Measurements from ENCODE around the gene FRAS1.

The FRAS1 gene

DNA sequence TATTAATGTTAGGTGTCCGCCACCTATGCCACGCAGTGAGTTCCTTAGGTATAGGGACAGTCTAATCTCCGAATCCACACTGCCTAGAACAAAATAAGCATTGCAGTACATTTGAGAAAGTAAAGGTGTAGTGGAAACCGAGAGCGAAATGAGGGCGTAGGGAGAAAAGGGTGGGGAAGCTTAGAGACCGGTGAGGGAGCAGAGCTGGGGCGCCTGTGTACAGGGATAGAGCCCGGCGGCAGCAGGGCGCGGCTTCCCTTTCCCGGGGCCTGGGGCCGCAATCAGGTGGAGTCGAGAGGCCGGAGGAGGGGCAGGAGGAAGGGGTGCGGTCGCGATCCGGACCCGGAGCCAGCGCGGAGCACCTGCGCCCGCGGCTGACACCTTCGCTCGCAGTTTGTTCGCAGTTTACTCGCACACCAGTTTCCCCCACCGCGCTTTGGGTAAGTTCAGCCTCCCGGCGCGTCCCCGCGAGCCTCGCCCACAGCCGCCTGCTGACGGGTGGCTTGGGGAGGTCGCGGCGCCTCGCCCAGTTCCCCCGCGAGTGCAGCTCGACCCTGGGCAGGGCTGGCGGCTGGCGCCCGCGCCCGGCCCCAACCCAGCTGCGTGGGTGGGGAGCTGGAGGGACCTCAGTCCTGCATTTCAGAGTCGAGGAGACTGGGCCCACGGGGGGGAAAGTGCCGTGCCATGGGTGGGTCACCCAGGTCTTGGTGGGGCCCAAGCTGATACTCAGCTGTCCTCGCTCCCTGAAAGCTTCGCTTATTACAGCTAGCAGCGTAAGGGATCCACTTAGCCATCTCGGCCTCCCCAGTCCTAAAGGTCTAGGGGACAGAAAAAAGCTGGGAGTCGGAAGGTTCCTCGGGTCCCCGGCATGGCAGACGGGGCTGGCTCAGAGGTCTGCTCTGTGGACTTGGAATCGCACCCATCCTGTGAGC is 494.6 kb downstream of the FRAS1 start, which contains the start of gene ANXA3:
Gene ANXA3, plus strand, starts transcription at position 351 of the 932 bp plus-strand sequence. CDS start 2,704 bp downstream, outside the sequence.
- DNase-seq (ENCODE audit: low spot score) = no peak

DNA sequence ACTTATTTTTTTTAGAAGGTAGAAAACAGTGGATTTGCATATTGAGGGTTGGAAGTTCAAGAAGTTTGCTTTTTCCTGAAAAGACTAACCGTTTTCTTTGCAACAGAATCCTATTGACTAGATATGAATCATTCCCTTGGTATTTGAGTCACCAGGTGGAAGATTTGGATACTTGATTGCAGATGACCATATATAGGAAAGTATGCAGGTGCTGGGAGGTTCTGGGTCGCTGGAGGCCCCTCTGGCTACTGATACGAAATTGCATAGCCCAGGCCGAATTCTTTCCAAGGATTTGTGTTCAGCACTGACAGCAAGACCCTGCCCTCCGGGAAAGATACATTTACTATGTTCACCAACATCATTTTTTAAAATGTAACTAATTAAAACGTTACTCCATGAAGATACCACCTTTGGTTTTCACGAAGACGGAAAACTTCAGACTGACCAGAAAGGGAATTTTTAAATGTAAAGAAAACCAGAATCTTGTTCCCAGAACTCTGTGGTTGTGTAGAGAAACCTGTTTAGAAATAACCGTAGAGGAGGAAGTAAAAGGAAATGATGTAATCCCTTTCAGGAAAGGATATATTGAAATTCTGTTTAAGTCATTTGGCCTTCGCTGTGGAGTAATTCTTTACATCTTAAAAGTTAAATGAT is 495.4 kb downstream of the FRAS1 start:
- no peak for DNase-seq (ENCODE audit: low spot score)

GRCh38 chr4:78553043-78553396 is 495.9 kb downstream of the FRAS1 start:
- no peak for DNase-seq (ENCODE audit: low spot score)

DNA sequence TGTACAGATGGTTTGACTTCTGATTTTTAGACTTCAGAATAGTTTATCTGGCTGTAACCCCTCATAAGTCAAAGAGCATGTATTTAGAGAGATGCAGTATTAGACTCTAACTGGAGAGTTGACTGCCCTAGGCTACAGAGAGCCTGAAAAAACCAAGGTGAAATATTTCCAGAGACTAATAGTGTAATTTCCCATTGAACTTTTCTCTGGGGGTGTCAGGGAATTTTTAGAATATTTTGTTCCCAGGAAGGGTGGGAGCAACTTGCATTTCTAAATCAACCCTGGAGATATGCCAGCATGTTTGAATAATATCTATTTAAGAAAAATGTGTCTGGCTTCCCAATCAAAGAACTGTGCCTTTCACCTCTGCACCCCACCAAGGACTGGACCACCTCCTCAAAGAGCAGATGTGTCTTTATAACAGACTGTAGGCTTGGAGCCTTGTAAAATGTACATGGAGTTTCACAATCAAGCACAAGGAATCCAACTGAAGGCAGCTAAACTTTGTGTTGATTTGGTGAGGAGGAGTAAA is 496.5 kb downstream of the FRAS1 start:
- DNase-seq (ENCODE audit: low spot score) = no peak

DNA sequence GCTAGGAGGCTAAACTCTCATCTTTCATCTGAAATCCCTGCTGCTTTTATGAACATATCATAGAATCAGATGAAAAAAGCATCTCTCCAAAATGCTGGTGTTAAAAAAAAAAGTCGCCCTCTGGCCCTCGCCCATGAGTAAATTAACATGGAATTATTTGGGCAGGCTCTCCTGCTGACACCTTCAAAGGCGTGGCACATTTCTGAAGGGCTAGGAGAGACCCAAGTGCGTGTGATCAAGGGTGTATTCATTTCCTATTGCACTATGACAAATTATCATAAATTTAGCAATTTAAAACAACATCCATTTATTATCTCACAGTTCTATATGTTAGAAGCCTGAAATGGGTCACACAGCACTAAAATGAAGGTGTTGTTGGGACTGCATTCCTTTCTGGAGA is 499.5 kb downstream of the FRAS1 start:
- no peak for DNase-seq (ENCODE audit: low spot score)

- no peak for DNase-seq (ENCODE audit: low spot score)
These were observed 500.7 kb downstream of the FRAS1 start for GRCh38 chr4:78557841-78558240.

GRCh38 chr4:78558410-78558809 is 501.3 kb downstream of the FRAS1 start:
- no peak for DNase-seq (ENCODE audit: low spot score)

DNA sequence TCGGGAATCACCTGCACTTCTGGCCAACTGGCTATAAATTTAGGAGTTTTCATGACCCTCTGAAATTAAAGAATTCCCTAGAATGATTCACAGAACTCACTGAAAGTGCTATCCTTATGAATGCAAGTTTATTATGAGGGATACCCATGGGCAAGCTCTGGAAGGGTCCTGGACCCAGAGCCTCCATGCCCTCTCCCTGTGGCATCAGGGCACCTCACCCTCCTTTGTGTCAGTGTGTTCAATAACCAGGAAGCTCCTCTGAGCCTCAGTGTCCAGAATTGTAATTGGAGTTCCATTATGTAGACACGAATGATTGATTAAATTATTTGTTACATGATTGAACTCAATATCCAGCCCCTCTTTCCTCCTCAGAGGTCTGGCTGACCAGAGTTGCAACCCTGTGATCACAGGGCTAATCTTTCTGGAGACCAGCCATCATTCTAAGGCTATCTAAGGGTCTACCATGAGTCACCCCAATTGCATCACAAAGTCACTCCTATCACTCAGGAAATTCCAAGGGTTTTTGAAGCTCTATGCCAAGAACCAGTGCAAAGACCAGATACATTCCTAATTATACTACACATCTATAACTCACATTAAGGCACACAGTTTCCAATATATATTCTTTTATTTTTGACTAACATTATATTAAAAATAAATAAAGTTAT is 503.3 kb downstream of the FRAS1 start:
- no peak for DNase-seq (ENCODE audit: low spot score)

GRCh38 chr4:78561677-78562076 is 504.6 kb downstream of the FRAS1 start:
- DNase-seq (ENCODE audit: low spot score) = no peak

GRCh38 chr4:78562687-78563086 is 505.6 kb downstream of the FRAS1 start:
- DNase-seq (ENCODE audit: low spot score) = no peak

DNA sequence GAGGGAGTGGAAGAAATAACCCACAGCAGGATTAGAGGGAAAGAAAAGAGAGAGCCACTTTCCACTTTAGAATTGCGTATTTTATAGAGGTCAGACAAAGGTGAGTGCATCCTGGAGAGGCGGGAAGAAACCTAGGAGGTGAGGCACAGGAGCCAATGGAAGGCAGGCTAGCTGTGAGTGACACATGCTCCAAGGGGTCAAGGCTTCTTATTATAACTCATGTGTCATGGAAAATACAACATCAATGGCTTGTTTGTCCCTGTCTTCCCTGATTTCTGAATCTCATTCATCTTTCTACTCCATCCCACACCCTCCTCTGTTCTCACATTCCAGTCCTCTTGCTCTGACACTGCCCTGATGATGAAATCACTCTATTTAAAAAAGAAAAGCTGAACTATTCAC is 508.8 kb downstream of the FRAS1 start:
- no peak for DNase-seq (ENCODE audit: low spot score)

DNA sequence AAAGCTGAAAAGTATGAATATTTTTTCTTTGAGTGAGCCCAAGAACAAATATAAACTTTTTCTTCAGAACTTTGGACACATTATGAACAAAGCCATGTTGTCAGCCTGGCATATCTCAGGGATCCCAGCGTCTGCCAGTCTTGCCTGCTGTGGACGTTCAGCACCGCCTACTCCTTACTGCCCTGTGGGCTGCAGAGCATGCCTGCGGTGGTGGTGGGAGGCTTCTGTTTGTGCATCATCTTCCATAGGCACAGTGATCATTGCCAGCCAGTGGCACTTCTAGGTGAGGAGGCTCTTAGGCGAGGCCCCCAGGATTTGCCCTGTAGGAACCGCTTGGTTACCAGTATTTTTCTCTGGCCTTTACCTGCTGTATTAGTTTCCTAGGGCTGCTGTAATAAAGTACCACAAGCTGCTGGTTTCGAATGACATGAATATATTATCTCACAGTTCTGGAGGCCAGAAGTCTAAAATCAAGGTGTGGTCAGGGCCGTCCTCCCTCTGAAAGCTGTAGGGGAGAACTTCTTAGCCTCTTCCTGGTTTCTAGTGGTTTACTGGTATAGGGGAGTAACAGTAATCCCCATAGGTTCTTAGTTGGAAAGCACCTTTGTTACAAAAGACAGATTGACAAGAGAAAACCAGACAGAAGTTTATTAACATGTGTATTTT is 509.8 kb downstream of the FRAS1 start:
- no peak for DNase-seq (ENCODE audit: low spot score)

DNA sequence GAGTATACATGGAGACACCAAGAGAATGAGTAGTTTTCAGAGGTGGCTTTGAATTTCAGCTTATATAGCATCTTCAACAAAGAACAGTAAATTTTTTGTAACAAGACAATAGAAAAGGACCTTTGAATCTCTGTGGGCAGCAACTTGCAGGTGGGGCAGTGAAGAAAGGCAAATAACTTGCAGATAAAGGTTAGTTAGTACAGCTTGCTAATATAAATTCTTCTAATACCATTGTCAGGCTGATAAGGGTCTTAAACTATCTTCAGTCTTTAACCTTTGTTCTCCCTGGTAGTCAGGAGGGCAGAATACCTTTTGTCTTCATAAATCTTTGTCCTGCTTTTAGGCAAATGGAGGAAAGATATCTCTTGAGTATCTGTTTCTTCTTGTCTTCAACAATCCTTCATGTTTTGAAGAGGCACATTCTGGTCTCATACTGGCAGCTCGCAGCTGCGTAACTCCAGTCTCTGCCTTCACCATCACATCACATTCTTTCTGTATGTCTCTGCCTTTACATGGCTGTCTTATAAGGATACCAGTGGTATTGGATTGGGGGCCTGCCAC is 510.5 kb downstream of the FRAS1 start:
- DNase-seq (ENCODE audit: low spot score) = no peak

DNA sequence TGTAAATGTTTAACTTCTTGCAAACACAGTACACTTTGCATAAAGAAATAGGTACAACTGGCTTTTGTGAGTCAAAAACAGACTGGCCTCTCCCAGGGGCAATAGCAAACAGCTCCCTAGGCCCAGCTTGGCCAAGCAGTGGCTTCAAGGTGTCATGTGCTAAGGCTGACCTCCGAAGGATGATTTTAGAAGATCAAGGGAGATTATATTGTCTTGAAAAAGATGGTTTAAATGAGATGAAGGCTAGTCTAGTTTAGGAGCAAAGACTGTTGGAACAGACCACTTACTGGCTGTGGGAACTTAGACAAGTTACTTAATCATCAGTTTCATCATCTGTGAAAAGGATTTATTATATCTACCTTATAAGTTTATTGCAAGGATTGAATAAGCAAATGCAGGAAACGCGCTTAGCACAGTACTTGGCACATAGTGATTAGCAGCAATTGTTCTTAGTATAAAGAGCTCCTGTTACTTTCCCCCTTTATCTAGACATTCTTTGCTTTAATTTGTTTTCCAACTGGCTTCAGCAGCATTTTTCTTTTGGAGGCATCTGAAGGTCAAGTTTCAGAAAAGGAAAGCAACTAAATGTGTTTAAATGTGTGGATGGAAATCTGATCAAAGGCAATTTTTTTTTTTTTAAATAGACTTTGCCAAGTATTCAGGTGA is 511.6 kb downstream of the FRAS1 start:
- no peak for DNase-seq (ENCODE audit: low spot score)

GRCh38 chr4:78569306-78569821 is 512.2 kb downstream of the FRAS1 start:
- DNase-seq (ENCODE audit: low spot score) = no peak

- no peak for DNase-seq (ENCODE audit: low spot score)
These were observed 513.0 kb downstream of the FRAS1 start for GRCh38 chr4:78570117-78570516.

- DNase-seq (ENCODE audit: low spot score) = no peak
These were observed 514.7 kb downstream of the FRAS1 start for GRCh38 chr4:78571804-78572203.

- no peak for DNase-seq (ENCODE audit: low spot score)
These were observed 521.7 kb downstream of the FRAS1 start for GRCh38 chr4:78578674-78579425.

- DNase-seq (ENCODE audit: low spot score) = no peak
These were observed 524.5 kb downstream of the FRAS1 start for GRCh38 chr4:78581618-78582017.
